ENCODE measurements around the gene FEZ2. TPM values are rescaled to one million over a fixed set of nuclear protein-coding genes. Genes with fewer than 3 reads are reported as not detected.

The FEZ2 gene
- total and polyA plus RNA-seq, 2 of the 13 experiments (the other 11 are each of a cell fraction or from before 2014, with no cell fraction given) = 42.5 to 59.1 TPM

DNA sequence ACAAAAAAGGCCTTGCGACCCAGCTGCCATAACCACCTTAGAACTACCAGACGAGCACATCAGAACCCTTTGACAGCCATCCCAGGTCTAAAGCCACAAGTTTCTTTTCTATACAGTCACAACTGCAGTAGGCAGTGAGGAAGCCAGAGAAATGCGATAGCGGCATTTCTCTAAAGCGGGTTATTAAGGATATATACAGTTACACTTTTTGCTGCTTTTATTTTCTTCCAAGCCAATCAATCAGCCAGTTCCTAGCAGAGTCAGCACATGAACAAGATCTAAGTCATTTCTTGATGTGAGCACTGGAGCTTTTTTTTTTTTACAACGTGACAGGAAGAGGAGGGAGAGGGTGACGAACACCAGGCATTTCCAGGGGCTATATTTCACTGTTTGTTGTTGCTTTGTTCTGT is 48.8 kb downstream of the FEZ2 start:
- TSS peak; percentile 39 for BruUV-seq (replicated peaks)
- H4K20me1 ChIP-seq (ENCODE audit: insufficient read depth, low read length) = no peaks in the 10 kb centered on the region
- H3K27me3 ChIP-seq (ENCODE audit: control insufficient read depth in 1 of 2, insufficient read depth in 2 of 2, low read length in 2 of 2) = no peaks in the 10 kb centered on the region
- POLR2A ChIA-PET = no interaction called here
- no peak overlapping the region for H3K27ac ChIP-seq (ENCODE audit: extremely low read length, insufficient read depth, low read length)
- H3K9ac ChIP-seq (ENCODE audit: insufficient read depth, low read depth, low read length) = no peak overlapping the region
- no peak overlapping the region for H2AFZ ChIP-seq (ENCODE audit: low read length)
- H3K36me3 ChIP-seq (replicated peaks in 1 of 2; ENCODE audit: control insufficient read depth in 1 of 2, insufficient read depth in 2 of 2, low read length in 2 of 2) = peaks cover 23 to 72% of the 10 kb centered on the region in 2 experiments
- CTCF ChIA-PET (ENCODE audit: low intra/inter-chr PET ratio, low total read pairs) = no interaction called here
- ATAC-seq = no peak
- WGBS (ENCODE audit: low lambda C conversion rate) = 97% methylated on average over 7 of the region's 7 CpGs
- in situ Hi-C loops (cut with HindIII; ENCODE audit: extremely low pct_ligation_motif_present, low pct_unique_long_range_greater_than_20kb) = loop anchor here (10.0 kb wide), 1 partner anchor 116 kb away; no protein-coding TSS in a partner anchor
- H3K4me2 ChIP-seq (ENCODE audit: low read depth, low read length) = no peak overlapping the region
- FAIRE-seq = no peak
- TF ChIP-seq MTF1 (CRISPR knock-in tag; IDR thresholded peaks at IDR 0.05) (no peak), RBM22 (optimal IDR thresholded peaks at IDR 0.05; ENCODE audit: low read length) (peak; percentile 78)
- no peak for DNase-seq (ENCODE audit: low spot score)
- H3K79me2 ChIP-seq (ENCODE audit: insufficient read depth, low read length) = no peaks in the 10 kb centered on the region
- H3K9me3 ChIP-seq (ENCODE audit: low read length) = no peaks in the 10 kb centered on the region
- no peaks in the 10 kb centered on the region for H3K4me1 ChIP-seq (ENCODE audit: insufficient read depth, low read length)
- intact Hi-C loops (cut with micrococcal nuclease; ENCODE audit: unreplicated experiment) = loop anchor here (5.0 kb wide), 1 partner anchor 113 kb away; no protein-coding TSS in a partner anchor
- no peak overlapping the region for H3K4me3 ChIP-seq (replicated peaks in 1 of 3; ENCODE audit: insufficient read depth in 1 of 3, low read depth in 2 of 3, low read length in 3 of 3)

DNA sequence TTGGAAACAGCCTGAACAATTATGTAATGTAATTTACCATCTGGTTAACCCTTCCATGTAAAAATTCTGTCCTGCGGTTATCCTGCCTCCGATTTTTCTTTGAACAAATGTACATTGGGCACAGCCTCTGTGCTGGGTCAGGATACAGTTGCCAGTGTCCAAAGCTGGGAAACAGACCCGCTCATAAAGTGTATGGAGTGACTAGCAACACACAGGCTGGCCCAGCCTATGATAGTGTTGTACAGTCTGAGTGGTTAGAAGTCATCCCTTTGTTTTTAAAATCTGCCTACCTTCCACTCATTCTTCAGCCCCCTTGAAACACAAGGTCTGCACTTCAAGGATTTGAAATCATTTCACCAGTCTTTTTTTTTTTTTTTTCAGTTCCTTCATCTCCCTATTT is 50.1 kb downstream of the FEZ2 start:
- 94% methylated on average over 3 of the region's 3 CpGs for WGBS (ENCODE audit: low lambda C conversion rate)
- Histone ChIP-seq H2AFZ (ENCODE audit: low read length) (no peak overlapping the region), H3K79me2 (ENCODE audit: insufficient read depth, low read length) (no peaks in the 10 kb centered on the region), H3K4me2 (ENCODE audit: low read depth, low read length) (no peak overlapping the region), H3K27ac (ENCODE audit: extremely low read length, insufficient read depth, low read length) (no peak overlapping the region), H3K36me3 (replicated peaks in 1 of 2; ENCODE audit: control insufficient read depth in 1 of 2, insufficient read depth in 2 of 2, low read length in 2 of 2) (peaks cover 21 to 68% of the 10 kb centered on the region in 2 experiments), H3K9ac (ENCODE audit: insufficient read depth, low read depth, low read length) (no peak overlapping the region), H3K27me3 (ENCODE audit: control insufficient read depth in 1 of 2, insufficient read depth in 2 of 2, low read length in 2 of 2) (no peaks in the 10 kb centered on the region), H4K20me1 (ENCODE audit: insufficient read depth, low read length) (no peaks in the 10 kb centered on the region), H3K4me3 (replicated peaks in 1 of 3; ENCODE audit: insufficient read depth in 1 of 3, low read depth in 2 of 3, low read length in 3 of 3) (no peak overlapping the region), H3K9me3 (ENCODE audit: low read length) (no peaks in the 10 kb centered on the region), H3K4me1 (ENCODE audit: insufficient read depth, low read length) (no peaks in the 10 kb centered on the region)
- no peak for TF ChIP-seq ZNF468 (CRISPR knock-in tag; IDR thresholded peaks at IDR 0.05)
- TF ChIP-seq ZIK1 (CRISPR knock-in tag; IDR thresholded peaks at IDR 0.05; ENCODE audit: borderline replicate concordance, low read depth) = no peak
- TF ChIP-seq, protein P1, sequence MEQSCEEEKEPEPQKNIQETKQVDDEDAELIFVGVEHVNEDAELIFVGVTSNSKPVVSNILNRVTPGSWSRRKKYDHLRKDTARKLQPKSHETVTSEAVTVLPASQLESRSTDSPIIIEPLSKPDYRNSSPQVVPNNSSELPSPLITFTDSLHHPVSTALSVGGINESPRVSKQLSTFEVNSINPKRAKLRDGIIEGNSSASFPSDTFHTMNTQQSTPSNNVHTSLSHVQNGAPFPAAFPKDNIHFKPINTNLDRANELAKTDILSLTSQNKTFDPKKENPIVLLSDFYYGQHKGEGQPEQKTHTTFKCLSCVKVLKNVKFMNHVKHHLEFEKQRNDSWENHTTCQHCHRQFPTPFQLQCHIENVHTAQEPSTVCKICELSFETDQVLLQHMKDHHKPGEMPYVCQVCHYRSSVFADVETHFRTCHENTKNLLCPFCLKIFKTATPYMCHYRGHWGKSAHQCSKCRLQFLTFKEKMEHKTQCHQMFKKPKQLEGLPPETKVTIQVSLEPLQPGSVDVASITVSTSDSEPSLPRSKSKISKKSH (CRISPR knock-in tag; IDR thresholded peaks at IDR 0.05; ENCODE audit: borderline replicate concordance) = no peak
- TF ChIP-seq GTF2F1 (IDR thresholded peaks at IDR 0.05; ENCODE audit: low read length) = no peak
- no peak for TF ChIP-seq ZNF33B (CRISPR knock-in tag; IDR thresholded peaks at IDR 0.05)
- TF ChIP-seq MATR3 (CRISPR knock-in tag; IDR thresholded peaks at IDR 0.05) = no peak
- TF ChIP-seq ZNF781 (CRISPR knock-in tag; IDR thresholded peaks at IDR 0.05; ENCODE audit: borderline replicate concordance, not compliant biosample characterization) = no peak
- no peak for TF ChIP-seq CEBPG (CRISPR knock-in tag; IDR thresholded peaks at IDR 0.05)
- TF ChIP-seq, protein P2, sequence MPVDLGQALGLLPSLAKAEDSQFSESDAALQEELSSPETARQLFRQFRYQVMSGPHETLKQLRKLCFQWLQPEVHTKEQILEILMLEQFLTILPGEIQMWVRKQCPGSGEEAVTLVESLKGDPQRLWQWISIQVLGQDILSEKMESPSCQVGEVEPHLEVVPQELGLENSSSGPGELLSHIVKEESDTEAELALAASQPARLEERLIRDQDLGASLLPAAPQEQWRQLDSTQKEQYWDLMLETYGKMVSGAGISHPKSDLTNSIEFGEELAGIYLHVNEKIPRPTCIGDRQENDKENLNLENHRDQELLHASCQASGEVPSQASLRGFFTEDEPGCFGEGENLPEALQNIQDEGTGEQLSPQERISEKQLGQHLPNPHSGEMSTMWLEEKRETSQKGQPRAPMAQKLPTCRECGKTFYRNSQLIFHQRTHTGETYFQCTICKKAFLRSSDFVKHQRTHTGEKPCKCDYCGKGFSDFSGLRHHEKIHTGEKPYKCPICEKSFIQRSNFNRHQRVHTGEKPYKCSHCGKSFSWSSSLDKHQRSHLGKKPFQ (CRISPR knock-in tag; IDR thresholded peaks at IDR 0.05; ENCODE audit: insufficient replicate concordance) = no peak
- TF ChIP-seq FOXP1 (IDR thresholded peaks at IDR 0.05) = no peak
- TF ChIP-seq FOXP1 (CRISPR knock-in tag; IDR thresholded peaks at IDR 0.05) = no peak
- TF ChIP-seq ZBTB8A (CRISPR knock-in tag; IDR thresholded peaks at IDR 0.05; ENCODE audit: borderline replicate concordance, low read depth) = no peak
- TF ChIP-seq ATF7 (IDR thresholded peaks at IDR 0.05) = no peak
- no peak for TF ChIP-seq ATF7 (CRISPR knock-in tag; IDR thresholded peaks at IDR 0.05)
- no peak for TF ChIP-seq ZNF7 (CRISPR knock-in tag; IDR thresholded peaks at IDR 0.05)
- ChIA-PET POLR2A (no interaction called here), CTCF (ENCODE audit: low intra/inter-chr PET ratio, low total read pairs) (no interaction called here)
- in situ Hi-C loops (cut with HindIII; ENCODE audit: extremely low pct_ligation_motif_present, low pct_unique_long_range_greater_than_20kb) (loop anchor here (10.0 kb wide), 1 partner anchor 117 kb away; no protein-coding TSS in a partner anchor), intact Hi-C loops (cut with micrococcal nuclease; ENCODE audit: unreplicated experiment) (loop anchor here (5.0 kb wide), 1 partner anchor 114 kb away; no protein-coding TSS in a partner anchor)
- ATAC-seq = peak; percentile 44
- no peak for FAIRE-seq
- DNase-seq (ENCODE audit: low spot score) = no peak
- BruUV-seq (replicated peaks) = no TSS peak
